BJ (cell line): Measurements from ENCODE around the gene AKAP6. TPM values are rescaled to one million over a fixed set of nuclear protein-coding genes. Genes with fewer than 3 reads are reported as not detected.

Experiments used
- CTCF ChIA-PET: fragments of 350-600 bp; formaldehyde crosslinking; extraction: SDS; loops from one replicate; lab custom pipeline; 2021; ENCODE audit warnings: antibody characterized with exemption, inconsistent platforms; lab: Yijun Ruan, JAX
- POLR2A ChIA-PET: fragments of 300-600 bp; sonication (Branson Sonifier 250); formaldehyde crosslinking; extraction: SDS; loops from one replicate; lab custom pipeline; 2021; ENCODE audit warnings: antibody characterized with exemption; lab: Charles Lee
- DNase-seq: peaks from one replicate; pipeline ENCODE4 v3.0.0-alpha.2; 2011; ENCODE audit warnings: low read depth
- H3K27me3 ChIP-seq: 2 replicates; pipeline ENCODE4 v1.6.0; 2011; ENCODE audit warnings: low read length; ENCODE audit not compliant: control insufficient read depth, insufficient read depth
- H3K36me3 ChIP-seq: 2 replicates; pipeline ENCODE4 v1.5.1; 2011; ENCODE audit warnings: low read length; ENCODE audit not compliant: control insufficient read depth, insufficient read depth
- H3K4me3 ChIP-seq: 2 replicates; pipeline ENCODE4 v1.5.1; 2011; ENCODE audit warnings: low read depth, mild to moderate bottlenecking, control low read depth, low read length
- CTCF ChIP-seq: IDR thresholded peaks from 2 replicates; pipeline ENCODE4 v1.5.1; 2011; ENCODE audit warnings: low read depth, mild to moderate bottlenecking, control low read depth, inconsistent platforms, low read length, moderate library complexity; ENCODE audit not compliant: insufficient read depth
- polyA plus RNA-seq: library from polyadenylated mRNA; depleted of rRNA; stranded (reverse); fragments of >200 nt; gene quantifications from 2 replicates; pipeline ENCODE4 v1.2.3, GENCODE V29; 2011

The AKAP6 gene
- polyA plus RNA-seq, 1 experiment = 18.5 TPM

DNA sequence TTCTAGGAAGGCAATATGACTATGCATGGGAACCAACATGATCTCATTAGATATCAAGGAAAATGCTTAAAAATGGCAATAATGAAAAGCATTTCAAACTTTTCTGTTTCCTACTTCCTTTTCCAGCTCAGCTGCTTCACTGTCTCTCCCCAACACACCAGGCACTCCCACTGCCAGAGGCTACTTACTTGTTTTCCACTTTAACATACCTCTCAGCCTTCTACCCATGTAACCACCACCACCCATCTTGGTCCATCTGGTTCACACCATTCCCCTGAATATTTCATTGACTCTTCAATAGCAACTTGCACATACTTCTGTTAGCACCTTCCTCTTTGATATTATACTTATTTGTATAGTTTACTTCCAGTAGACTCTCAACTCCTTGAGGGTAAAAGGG is 441.3 kb downstream of the AKAP6 start:
- no peaks in the 10 kb centered on the region for H3K27me3 ChIP-seq
- ChIA-PET CTCF (no interaction called here), POLR2A (no interaction called here)
- no peaks in the 10 kb centered on the region for H3K36me3 ChIP-seq
- DNase-seq = no peak
- H3K4me3 ChIP-seq = no peak overlapping the region
- TF ChIP-seq CTCF = no peak

- ChIA-PET POLR2A (no interaction called here), CTCF (interaction anchor here (1.5 kb wide), 1 partner anchor 49 kb away, joined by 3 read pairs; no protein-coding TSS in a partner anchor)
- Histone ChIP-seq H3K36me3 (no peaks in the 10 kb centered on the region), H3K27me3 (no peaks in the 10 kb centered on the region), H3K4me3 (no peak overlapping the region)
- no peak for TF ChIP-seq CTCF
- no peak for DNase-seq
Measured at GRCh38 chr14:32774214-32774613, 445.1 kb downstream of the AKAP6 start.

DNA sequence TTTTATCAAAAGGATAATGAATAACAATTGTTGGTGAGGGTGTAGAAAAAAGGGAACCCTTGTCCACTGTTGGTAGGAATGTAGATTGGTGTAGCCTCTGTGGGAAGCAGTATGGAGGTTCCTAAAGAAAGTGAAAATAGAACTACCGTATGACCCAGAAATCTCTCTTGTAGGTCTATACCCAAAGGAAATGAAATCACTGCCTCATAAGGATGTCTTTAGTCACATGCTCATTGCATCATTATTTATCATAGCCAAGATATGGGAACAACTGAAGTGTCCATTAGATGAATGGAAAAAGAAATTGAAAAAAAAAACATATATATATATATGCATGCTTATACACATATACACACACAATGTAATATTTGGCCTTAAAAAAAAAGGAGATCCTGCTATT is 450.7 kb downstream of the AKAP6 start:
- ChIA-PET CTCF (no interaction called here), POLR2A (no interaction called here)
- H3K27me3 ChIP-seq = no peaks in the 10 kb centered on the region
- no peak overlapping the region for H3K4me3 ChIP-seq
- no peaks in the 10 kb centered on the region for H3K36me3 ChIP-seq
- no peak for DNase-seq
- no peak for TF ChIP-seq CTCF

- Histone ChIP-seq H3K36me3 (no peaks in the 10 kb centered on the region), H3K27me3 (no peaks in the 10 kb centered on the region), H3K4me3 (no peak overlapping the region)
- CTCF ChIA-PET = no interaction called here
- POLR2A ChIA-PET = no interaction called here
- no peak for TF ChIP-seq CTCF
- DNase-seq = no peak
Measured at GRCh38 chr14:32784405-32784804, 455.3 kb downstream of the AKAP6 start.

- Histone ChIP-seq H3K4me3 (no peak overlapping the region), H3K36me3 (no peaks in the 10 kb centered on the region), H3K27me3 (no peaks in the 10 kb centered on the region)
- POLR2A ChIA-PET = no interaction called here
- no peak for TF ChIP-seq CTCF
- DNase-seq = no peak
- CTCF ChIA-PET = no interaction called here
Measured at GRCh38 chr14:32785585-32785984, 456.5 kb downstream of the AKAP6 start.
